Activated T-helper 2 cell treated with anti-CD3 and anti-CD28 coated beads, Interferon-gamma antibody, Interleukin-2, Interleukin-4, amounts not matched to agents 10 μg/mL and 5 μg/mL and 100 μg/mL, durations not matched to agents 14 hours and 24 hours and 36 hours (primary cell): Measurements from ENCODE around the gene TRIM54. TPM values are rescaled to one million over a fixed set of nuclear protein-coding genes. Genes with fewer than 3 reads are reported as not detected.
"Not testable (repeated sequence)": the region's sequence is repeated elsewhere in the genome, so short reads cannot be mapped to it uniquely, and the experiment has no call there.

ENCODE experiments used
- DNase-seq: peaks from one replicate; pipeline ENCODE4 v3.0.0; 2021; ENCODE audit warnings: low spot score
- H3K27ac Mint-ChIP-seq: one replicate; pipeline ENCODE4 v1.8.0; 2021; ENCODE audit warnings: mixed read lengths
- H3K27me3 Mint-ChIP-seq: one replicate; pipeline ENCODE4 v1.8.0; 2021; ENCODE audit warnings: low read depth, mixed read lengths
- H3K36me3 Mint-ChIP-seq: one replicate; pipeline ENCODE4 v1.8.0; 2021; ENCODE audit warnings: low read depth, mixed read lengths
- H3K4me1 Mint-ChIP-seq: one replicate; pipeline ENCODE4 v1.8.0; 2021; ENCODE audit warnings: low read depth, mixed read lengths
- H3K4me3 Mint-ChIP-seq: one replicate; pipeline ENCODE4 v1.8.0; 2021; ENCODE audit warnings: low read depth, mild to moderate bottlenecking, moderate library complexity, mixed read lengths
- H3K9me3 Mint-ChIP-seq: one replicate; pipeline ENCODE4 v1.8.0; 2021; ENCODE audit warnings: mixed read lengths
- intact Hi-C: fragments of 100-400 bp; cut with micrococcal nuclease; formaldehyde crosslinking; loops from one replicate; pipeline ENCODE4 v1.15.1; 2023
- total RNA-seq: library from RNA; stranded (reverse); gene quantifications from 2 replicates; pipeline ENCODE4 v1.2.3, GENCODE V29; 2022

Gene TRIM54
- total RNA-seq, 1 donor from 2014 or later: 0.21 TPM

DNA sequence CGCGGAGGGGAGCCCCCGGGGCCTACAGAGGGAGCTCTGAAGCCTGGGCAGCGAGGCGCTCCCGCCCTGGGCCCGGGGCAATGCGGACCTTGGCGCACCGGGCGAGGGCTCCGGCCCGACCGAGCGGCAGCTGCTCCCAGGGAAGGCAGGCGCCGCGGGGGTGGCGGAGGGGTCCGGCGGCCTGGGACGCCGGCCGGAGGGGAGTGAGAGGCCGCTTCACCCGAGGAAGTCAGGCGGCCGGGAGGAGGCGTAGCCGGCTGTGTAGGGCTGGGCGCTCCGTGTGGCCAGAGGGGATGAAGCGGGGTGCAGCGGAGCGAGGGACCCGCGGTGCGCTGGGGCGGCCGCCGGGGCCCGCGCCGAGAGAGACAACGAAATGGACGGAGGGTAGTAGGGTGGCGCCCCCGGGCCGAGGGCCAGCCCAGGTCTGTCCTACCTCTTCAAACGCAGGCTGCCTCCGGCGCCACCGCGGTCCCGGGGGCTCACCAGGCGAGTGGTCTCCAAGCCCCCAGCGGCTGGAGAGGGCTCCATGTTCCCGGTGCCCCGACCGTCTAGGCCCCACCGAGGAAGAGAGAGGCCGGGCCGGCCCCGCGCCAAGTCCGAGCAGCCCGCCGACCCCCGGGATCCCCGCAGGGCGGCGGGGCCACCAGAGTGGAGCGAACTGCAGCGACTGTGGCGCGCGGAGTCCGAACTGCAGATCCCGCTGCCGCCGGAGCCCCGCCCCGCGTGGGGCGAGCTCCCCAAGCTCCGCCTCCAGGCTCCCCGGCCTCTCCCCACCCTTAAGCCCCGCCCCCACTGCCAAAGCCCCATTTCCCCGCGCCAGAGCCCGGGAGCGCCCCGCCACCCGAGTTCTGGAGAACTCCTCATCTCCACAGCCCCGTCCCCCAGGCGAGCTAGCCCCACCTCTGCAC, 19.6 kb upstream of the TRIM54 start, which contains the start of gene SLC30A3:
Gene SLC30A3 (minus strand): TSS at position 669 of the 908 bp plus-strand sequence. CDS start 141 bp downstream, at position 528.
- no peak within 1 kb of the TSS for H3K27ac Mint-ChIP-seq
- peaks cover 18% of the 10 kb centered on the region for H3K4me1 Mint-ChIP-seq
- no peaks in the 10 kb centered on the region for H3K9me3 Mint-ChIP-seq
- intact Hi-C loops: loop anchor here (5.0 kb wide), 1 partner anchor 40 kb away; no protein-coding TSS in a partner anchor
- peak; percentile 58 for DNase-seq
- H3K27me3 Mint-ChIP-seq: peaks cover 43% of the 10 kb centered on the region
- H3K36me3 Mint-ChIP-seq: no peaks in the 10 kb centered on the region
- peak within 1 kb of the TSS; percentile 84 for H3K4me3 Mint-ChIP-seq

DNA sequence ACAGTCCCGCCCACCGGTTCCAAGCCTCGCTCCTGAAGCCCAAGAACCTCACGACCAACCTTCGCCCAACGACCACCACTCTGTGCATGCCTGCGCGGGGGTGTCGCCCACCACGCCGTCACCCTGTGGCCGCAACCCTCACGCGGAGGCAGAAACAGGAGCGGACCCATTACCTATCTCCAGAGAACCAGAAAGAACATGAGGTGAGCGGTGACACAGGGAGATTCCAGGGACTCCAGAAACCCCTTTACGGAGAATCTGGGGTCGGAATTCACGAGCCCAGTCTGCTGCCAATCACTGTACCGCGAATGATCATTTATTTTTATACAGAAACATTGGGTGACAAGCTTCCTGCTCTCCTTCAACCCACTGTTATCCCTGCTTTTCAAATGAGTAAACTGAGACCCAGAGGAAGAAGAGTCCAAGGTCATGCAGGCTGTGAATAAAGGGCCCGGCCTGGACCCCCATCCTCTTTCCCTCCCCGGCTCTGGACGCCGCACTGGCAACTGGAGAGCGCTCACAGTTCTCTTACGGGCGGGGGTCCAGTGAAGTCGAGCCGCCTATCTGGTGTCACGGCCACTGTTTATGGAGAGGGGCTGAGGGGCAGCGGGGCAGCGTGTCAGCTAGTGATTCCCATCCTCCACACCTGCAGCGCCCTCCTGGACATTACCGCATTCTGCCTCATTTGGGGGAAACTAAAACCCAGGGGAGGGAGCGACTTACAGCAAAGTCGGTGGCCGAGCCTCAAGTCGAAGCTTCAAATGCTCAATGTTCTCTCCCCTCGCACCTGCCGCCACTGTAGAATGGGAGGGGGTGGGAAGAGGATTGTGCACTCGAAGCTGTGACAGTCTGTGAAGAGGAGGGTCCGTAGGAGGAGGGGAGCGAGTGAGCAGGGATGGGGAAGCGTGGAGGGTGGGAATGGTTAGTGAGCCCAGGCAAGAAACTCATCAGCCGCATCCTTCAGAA, 18.7 kb upstream of the TRIM54 start:
- no peak for DNase-seq
- Mint-ChIP-seq H3K4me3 (peak overlapping the region; percentile 84), H3K27ac (no peak overlapping the region)

GRCh38 chr2:27264253-27264752, 17.9 kb upstream of the TRIM54 start:
- Mint-ChIP-seq H3K4me3 (peak overlapping the region; percentile 84), H3K36me3 (no peaks in the 10 kb centered on the region), H3K27ac (no peak overlapping the region), H3K27me3 (peaks cover 40% of the 10 kb centered on the region), H3K4me1 (peaks cover 18% of the 10 kb centered on the region), H3K9me3 (no peaks in the 10 kb centered on the region)
- intact Hi-C loops: loop anchor here (1.0 to 5.0 kb wide), 2 partner anchors 16 to 38 kb away; no protein-coding TSS in a partner anchor
- DNase-seq: no peak

More for the DNA sequence above, 18.7 kb upstream of the TRIM54 start:
- peaks cover 18% of the 10 kb centered on the region for H3K4me1 Mint-ChIP-seq
- H3K9me3 Mint-ChIP-seq: no peaks in the 10 kb centered on the region
- no peaks in the 10 kb centered on the region for H3K36me3 Mint-ChIP-seq
- peaks cover 43% of the 10 kb centered on the region for H3K27me3 Mint-ChIP-seq
- intact Hi-C loops: loop anchor here (1.0 to 5.0 kb wide), 2 partner anchors 17 to 39 kb away; no protein-coding TSS in a partner anchor

DNA sequence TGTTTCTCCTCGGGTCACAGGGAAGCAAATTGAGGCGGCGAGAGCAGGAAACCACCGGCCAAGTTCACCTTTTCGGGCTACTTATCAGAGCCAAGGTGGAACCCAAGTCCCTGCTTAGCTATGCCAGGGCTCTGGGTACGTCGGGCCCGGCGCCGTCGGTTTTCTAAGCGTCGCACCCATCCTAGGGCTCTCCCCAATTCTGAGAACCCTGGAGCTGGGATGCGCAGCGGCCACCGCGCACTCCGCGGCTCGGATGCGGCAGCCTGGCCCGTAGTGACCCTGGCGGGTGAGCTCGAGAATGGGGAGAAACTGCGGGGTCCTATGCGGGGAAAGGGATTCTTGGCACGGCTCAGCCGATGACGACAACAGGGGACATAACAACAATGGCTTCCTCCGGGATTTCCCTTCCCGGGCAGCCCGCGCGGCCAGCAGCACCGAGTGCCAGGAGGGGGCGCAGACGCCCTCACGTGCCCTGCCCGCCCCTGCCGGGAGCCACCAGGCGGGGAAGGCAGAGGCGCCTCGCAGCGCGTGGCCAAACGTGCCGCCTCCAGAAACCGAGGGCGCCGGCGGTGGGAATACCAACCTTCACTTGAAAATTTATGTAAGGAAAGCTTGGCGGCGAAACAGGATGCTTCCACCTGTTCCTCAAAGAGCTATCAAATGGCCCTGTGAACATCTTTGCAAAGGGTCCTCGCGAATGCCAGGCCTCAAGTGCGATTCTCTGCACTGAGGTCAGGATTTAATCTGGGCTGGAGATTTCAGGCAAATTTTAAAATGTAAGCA, 17.3 kb upstream of the TRIM54 start:
- peak; percentile 24 for DNase-seq

DNA sequence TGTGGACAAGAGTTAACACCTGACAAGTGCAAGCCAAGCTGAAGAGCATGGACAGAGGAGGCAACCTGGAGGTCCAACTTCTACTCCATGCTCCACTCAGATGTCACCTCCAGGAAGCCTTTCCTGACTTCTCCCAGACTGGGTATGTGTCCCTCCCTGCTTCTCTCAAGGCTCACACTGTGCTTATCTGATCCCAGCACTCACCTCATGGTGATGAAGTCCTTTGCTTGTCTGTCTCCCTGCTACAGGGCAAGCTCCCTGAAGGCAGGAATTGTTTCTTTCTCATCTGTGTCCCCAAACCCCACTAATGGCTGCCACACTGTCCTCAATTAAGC, 16.7 kb upstream of the TRIM54 start:
- peaks cover 18% of the 10 kb centered on the region for H3K4me1 Mint-ChIP-seq
- intact Hi-C loops: no loop called here
- H3K27me3 Mint-ChIP-seq: peaks cover 42% of the 10 kb centered on the region
- H3K4me3 Mint-ChIP-seq: peak overlapping the region; percentile 37
- DNase-seq: no peak
- H3K27ac Mint-ChIP-seq: no peak overlapping the region
- H3K9me3 Mint-ChIP-seq: no peaks in the 10 kb centered on the region
- H3K36me3 Mint-ChIP-seq: no peaks in the 10 kb centered on the region

More for the DNA sequence above, 17.3 kb upstream of the TRIM54 start:
- Mint-ChIP-seq H3K27me3 (peaks cover 42% of the 10 kb centered on the region), H3K27ac (no peak overlapping the region), H3K4me1 (peaks cover 18% of the 10 kb centered on the region), H3K36me3 (no peaks in the 10 kb centered on the region), H3K4me3 (peak overlapping the region; percentile 60), H3K9me3 (no peaks in the 10 kb centered on the region)
- intact Hi-C loops: loop anchor here (1.0 to 5.0 kb wide), 2 partner anchors 15 to 37 kb away; no protein-coding TSS in a partner anchor

DNA sequence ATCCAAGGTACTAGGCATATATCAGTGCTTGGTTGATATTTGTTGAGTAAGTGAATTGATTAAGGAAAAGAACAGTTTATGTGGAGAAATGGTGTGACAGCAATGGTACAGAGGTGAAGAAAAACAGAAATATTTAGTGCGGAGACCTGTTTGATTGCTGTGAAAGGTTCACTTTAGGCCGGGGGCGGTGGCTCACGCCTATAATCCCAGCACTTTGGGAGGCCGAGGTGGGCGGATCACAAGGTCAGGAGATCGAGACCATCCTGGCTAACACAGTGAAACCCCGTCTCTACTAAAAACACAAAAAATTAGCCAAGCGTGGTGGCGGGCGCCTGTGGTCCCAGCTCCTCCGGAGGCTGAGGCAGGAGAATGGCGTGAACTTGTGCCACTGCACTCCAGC, 13.9 kb upstream of the TRIM54 start:
- H3K27ac Mint-ChIP-seq, DNase-seq, intact Hi-C loops, H3K4me3 Mint-ChIP-seq, H3K9me3 Mint-ChIP-seq, H3K36me3 Mint-ChIP-seq, H3K4me1 Mint-ChIP-seq: not testable (repeated sequence)
- H3K27me3 Mint-ChIP-seq: peaks cover 32% of the 10 kb centered on the region

DNA sequence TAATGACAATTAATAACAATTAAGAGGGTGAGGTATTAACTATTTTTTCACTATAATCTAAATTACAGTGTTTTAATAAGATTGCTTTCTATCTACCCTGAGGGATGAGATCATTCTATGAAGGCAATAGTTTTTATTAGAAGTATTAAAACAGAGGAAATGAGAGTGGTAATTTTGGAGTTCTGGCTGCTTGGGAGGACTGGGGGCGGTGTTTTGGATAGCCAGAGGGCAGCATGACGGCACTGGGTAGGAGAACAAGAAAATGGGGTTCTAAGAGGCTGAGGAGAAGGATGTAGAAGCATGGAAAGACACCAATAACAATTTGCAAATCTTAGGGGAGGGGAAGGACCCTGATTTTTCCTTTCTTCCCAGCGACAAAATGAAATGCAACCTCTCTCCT, 12.1 kb upstream of the TRIM54 start:
- intact Hi-C loops: no loop called here
- no peaks in the 10 kb centered on the region for H3K4me1 Mint-ChIP-seq
- H3K27me3 Mint-ChIP-seq: peaks cover 24% of the 10 kb centered on the region
- H3K9me3 Mint-ChIP-seq: no peaks in the 10 kb centered on the region
- DNase-seq: no peak
- no peaks in the 10 kb centered on the region for H3K36me3 Mint-ChIP-seq
- no peak overlapping the region for H3K27ac Mint-ChIP-seq
- H3K4me3 Mint-ChIP-seq: no peak overlapping the region

- intact Hi-C loops: no loop called here
- no peaks in the 10 kb centered on the region for H3K36me3 Mint-ChIP-seq
- no peaks in the 10 kb centered on the region for H3K4me1 Mint-ChIP-seq
- H3K4me3 Mint-ChIP-seq: no peak overlapping the region
- no peak for DNase-seq
- H3K27me3 Mint-ChIP-seq: peaks cover 24% of the 10 kb centered on the region
- H3K27ac Mint-ChIP-seq: no peak overlapping the region
- H3K9me3 Mint-ChIP-seq: no peaks in the 10 kb centered on the region
Observed at GRCh38 chr2:27270670-27271069, 11.6 kb upstream of the TRIM54 start.

DNA sequence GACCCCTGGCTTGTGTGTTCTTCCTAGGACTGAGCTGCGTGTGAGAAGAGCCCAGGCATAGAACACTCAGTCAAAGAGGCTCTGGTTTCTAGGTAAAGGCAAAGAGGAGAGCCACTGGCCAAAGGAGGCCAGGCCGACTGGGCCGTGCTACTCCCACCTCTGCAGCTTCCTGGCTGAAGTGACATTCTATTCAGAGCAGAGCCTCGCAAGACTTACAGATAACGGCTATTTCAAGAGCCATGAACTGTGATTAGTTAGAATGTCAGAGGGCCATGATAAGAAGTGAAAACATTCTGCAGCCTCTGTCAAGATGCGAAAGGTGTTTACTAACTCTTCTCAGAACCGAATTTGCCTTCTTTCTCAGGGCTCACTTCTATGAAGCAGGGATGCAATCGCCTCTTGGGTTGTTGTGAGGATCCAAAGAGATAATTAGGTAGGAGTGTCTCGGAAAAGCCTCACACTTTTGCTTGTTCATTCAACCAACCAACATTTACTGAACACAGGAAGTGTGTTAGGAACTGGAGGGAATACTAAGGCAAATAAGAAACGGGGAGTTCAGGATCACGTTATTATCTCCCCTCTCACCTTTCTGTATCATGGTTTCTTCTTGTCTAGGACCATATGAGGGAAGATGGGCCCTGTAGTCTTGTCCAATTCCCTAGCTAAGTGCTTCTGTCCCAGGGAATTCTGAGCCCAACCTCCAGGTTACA, 10.4 kb upstream of the TRIM54 start:
- intact Hi-C loops: no loop called here

DNA sequence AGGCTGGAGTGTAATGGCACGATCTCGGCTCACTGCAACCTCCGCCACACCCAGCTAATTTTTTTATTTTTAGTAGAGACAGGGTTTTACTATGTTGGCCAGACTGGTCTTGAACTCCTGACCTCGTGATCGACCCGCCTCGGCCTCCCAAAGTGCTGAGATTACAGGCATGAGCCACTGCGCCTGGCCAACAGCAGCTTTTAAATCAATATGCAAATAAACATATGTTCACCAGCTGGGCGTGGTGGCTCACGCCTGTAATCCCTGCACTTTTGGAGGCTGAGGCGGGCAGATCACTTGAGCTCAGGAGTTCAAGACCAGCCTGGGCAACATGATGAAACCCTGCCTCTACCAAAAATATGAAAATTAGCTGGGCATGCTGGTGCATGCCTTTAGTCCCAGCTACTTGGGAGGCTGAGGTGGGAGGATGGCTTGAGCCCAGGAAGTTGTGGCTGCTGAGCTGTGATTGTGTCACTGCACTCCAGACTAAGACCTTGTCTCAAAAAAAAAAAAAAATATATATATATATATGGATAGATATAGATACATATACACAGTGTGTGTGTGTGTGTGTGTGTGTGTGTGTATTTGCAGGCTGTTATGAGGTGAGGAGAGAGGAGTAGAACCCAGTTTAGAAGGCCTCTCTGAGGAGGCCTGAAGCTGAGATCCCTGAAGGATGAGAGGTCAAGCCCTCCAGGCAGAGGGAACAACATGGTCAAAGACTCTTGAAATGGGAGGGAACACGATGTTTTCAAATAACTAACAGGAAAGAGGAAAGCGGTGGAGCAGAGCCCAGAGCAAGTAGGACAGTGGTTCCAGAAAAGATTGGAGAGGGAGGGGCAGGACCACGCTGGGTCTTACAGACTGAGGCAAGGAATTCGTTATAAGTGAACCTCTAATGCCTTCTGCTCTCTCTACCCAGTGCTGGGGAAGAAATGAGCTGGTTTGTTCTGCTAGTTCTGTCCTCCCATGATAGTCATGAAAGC, 9.4 kb upstream of the TRIM54 start:
- intact Hi-C loops, H3K27ac Mint-ChIP-seq: not testable (repeated sequence)

More for the DNA sequence above, 10.4 kb upstream of the TRIM54 start:
- no peaks in the 10 kb centered on the region for H3K9me3 Mint-ChIP-seq
- peaks cover 2% of the 10 kb centered on the region for H3K4me1 Mint-ChIP-seq
- H3K27ac Mint-ChIP-seq: no peak overlapping the region
- H3K4me3 Mint-ChIP-seq: no peak overlapping the region
- no peaks in the 10 kb centered on the region for H3K36me3 Mint-ChIP-seq
- no peak for DNase-seq
- H3K27me3 Mint-ChIP-seq: peaks cover 24% of the 10 kb centered on the region

More for the DNA sequence above, 9.4 kb upstream of the TRIM54 start:
- peaks cover 28% of the 10 kb centered on the region for H3K27me3 Mint-ChIP-seq
- DNase-seq, H3K4me1 Mint-ChIP-seq, H3K9me3 Mint-ChIP-seq, H3K36me3 Mint-ChIP-seq, H3K4me3 Mint-ChIP-seq: not testable (repeated sequence)
